Left lung (tissue), 10 donors: ENCODE data around the gene PDF. TPM values are rescaled to one million over a fixed set of nuclear protein-coding genes. Genes with fewer than 3 reads are reported as not detected.

Experiments
- ATAC-seq: fragments of 200-7000 bp; cut with Tn5 transposase; one replicate; pipeline ENCODE4 v1.9.1; 2020; ENCODE audit warnings: moderate library complexity
- DNase-seq, 4 donors: peaks; one replicate each; pipeline ENCODE4 v3.0.0-alpha.2; 2013 to 2020
- H3K27ac ChIP-seq, 2 donors: fragments of 200-600 bp; sonication (generic) in 1 of 2; one replicate each; pipeline versions ENCODE4 v1.5.0 to v1.8.0; 2020 to 2021
- H3K27me3 ChIP-seq, 2 donors: fragments of 200-600 bp; sonication (generic) in 1 of 2; one replicate each; pipeline versions ENCODE4 v1.5.0 to v1.8.0; 2020 to 2021
- H3K36me3 ChIP-seq, 2 donors: fragments of 200-600 bp; sonication (generic) in 1 of 2; one replicate each; pipeline versions ENCODE4 v1.5.0 to v1.8.0; 2020 to 2021
- H3K4me1 ChIP-seq, 2 donors: fragments of 200-600 bp; one replicate each; pipeline ENCODE4 v1.8.0; 2021
- H3K4me3 ChIP-seq, 2 donors: fragments of 200-600 bp; sonication (generic) in 1 of 2; one replicate each; pipeline versions ENCODE4 v1.5.0 to v1.8.0; 2020 to 2021; ENCODE audit warnings: mild to moderate bottlenecking in 1 of 2
- H3K9me3 ChIP-seq, 2 donors: fragments of 200-600 bp; sonication (generic) in 1 of 2; one replicate each; pipeline versions ENCODE4 v1.5.0 to v1.8.0; 2020 to 2021
- CTCF ChIP-seq, 2 donors: fragments of 200-600 bp; sonication (generic) in 1 of 2; IDR thresholded peaks; one replicate each; pipeline versions ENCODE4 v1.5.0 to v1.8.0; 2021; ENCODE audit warnings: antibody characterized with exemption in 2 of 2
- intact Hi-C, 2 donors: fragments of 100-400 bp; cut with DNase I; formaldehyde crosslinking; loops; one replicate each; pipeline versions ENCODE4 v1.11.2 to v1.14.2; 2022
- polyA plus RNA-seq, 6 donors: library from polyadenylated mRNA; unstranded; fragments of 120-200 nt; gene quantifications; one replicate each; pipeline ENCODE4 v1.2.1, GENCODE V29; 2013; ENCODE audit not compliant: insufficient read length in 6 of 6
- total RNA-seq, 2 donors: library from RNA; stranded (reverse); fragmentation: NEBNext Ultra II Directional; extraction: Animal tissue kit (Norgen Biotek cat#: 25700); gene quantifications; one replicate each; pipeline ENCODE4 v1.2.1, GENCODE V29; 2021
- donor health status: DM: no; HTN: yes; CAD: no.
- donor health status: DM: no; HTN: no; CAD: no.

PDF gene
- total and polyA plus RNA-seq, 8 donors: 2.0 to 16.3 (median 5.7) TPM

- Histone ChIP-seq H3K4me3 (no peak overlapping the region), H3K9me3 (no peaks in the 10 kb centered on the region), H3K27me3 (no peaks in the 10 kb centered on the region), H3K27ac (peak overlapping the region in 1 of 2 donors; percentile 10), H3K36me3 (peaks cover 0 to 27% of the 10 kb centered on the region in 2 donors), H3K4me1 (peaks cover 0 to 18% of the 10 kb centered on the region in 2 donors)
- ATAC-seq (peak; percentile 73), DNase-seq (peak in 3 of 4 donors; percentile 64 to 81 (median 67))
- intact Hi-C loops: loop anchor here in 1 of 2 donors (5.0 kb wide), 1 partner anchor 135 kb away; no protein-coding TSS in a partner anchor
- peak; percentile 40 to 59 for TF ChIP-seq CTCF (IDR thresholded peaks at IDR 0.05)
Measured at GRCh38 chr16:69286941-69287713, 43.3 kb downstream of the PDF start.

GRCh38 chr16:69285240-69285639 is 45.1 kb downstream of the PDF start:
- peaks cover 0 to 18% of the 10 kb centered on the region in 2 donors for H3K4me1 ChIP-seq
- no peak for TF ChIP-seq CTCF (IDR thresholded peaks at IDR 0.05)
- H3K9me3 ChIP-seq: no peaks in the 10 kb centered on the region
- DNase-seq (no peak), ATAC-seq (no peak)
- H3K4me3 ChIP-seq: no peak overlapping the region
- no peaks in the 10 kb centered on the region for H3K27me3 ChIP-seq
- intact Hi-C loops: loop anchor here in 1 of 2 donors (5.0 kb wide), 1 partner anchor 133 kb away; no protein-coding TSS in a partner anchor
- H3K27ac ChIP-seq: no peak overlapping the region
- H3K36me3 ChIP-seq: peaks cover 0 to 27% of the 10 kb centered on the region in 2 donors

- intact Hi-C loops: no loop called here
- peaks cover 0 to 27% of the 10 kb centered on the region in 2 donors for H3K36me3 ChIP-seq
- no peak for DNase-seq
Measured at GRCh38 chr16:69283851-69284250, 46.5 kb downstream of the PDF start.

GRCh38 chr16:69277413-69277812 is 53.0 kb downstream of the PDF start:
- intact Hi-C loops: no loop called here
- no peaks in the 10 kb centered on the region for H3K27me3 ChIP-seq
- peaks cover 0 to 14% of the 10 kb centered on the region in 2 donors for H3K4me1 ChIP-seq

More at GRCh38 chr16:69283851-69284250, 46.5 kb downstream of the PDF start:
- no peaks in the 10 kb centered on the region for H3K9me3 ChIP-seq
- H3K4me3 ChIP-seq: no peak overlapping the region
- TF ChIP-seq CTCF (IDR thresholded peaks at IDR 0.05): no peak
- no peak overlapping the region for H3K27ac ChIP-seq
- no peaks in the 10 kb centered on the region for H3K27me3 ChIP-seq
- ATAC-seq: no peak
- H3K4me1 ChIP-seq: peaks cover 0 to 18% of the 10 kb centered on the region in 2 donors

More at GRCh38 chr16:69277413-69277812, 53.0 kb downstream of the PDF start:
- H3K36me3 ChIP-seq: peaks cover 0 to 1% of the 10 kb centered on the region in 2 donors
- no peak overlapping the region for H3K27ac ChIP-seq
- no peak for DNase-seq
- TF ChIP-seq CTCF (IDR thresholded peaks at IDR 0.05): no peak
- no peak for ATAC-seq
- no peaks in the 10 kb centered on the region for H3K9me3 ChIP-seq
- H3K4me3 ChIP-seq: no peak overlapping the region

Other genes starting within 250 kb of the PDF start
- gene HAS3, start 224.9 kb downstream of the PDF start, total RNA-seq: 10 to 100 TPM; 13.3 to 40.2 TPM
- gene HAS3, start 224.9 kb downstream of the PDF start, polyA plus RNA-seq: 100 to 1,000 TPM; 117 to 202 (median 167) TPM
- gene CHTF8, start 198.0 kb downstream of the PDF start, total RNA-seq: 10 to 100 TPM; 93.4 to 94.1 TPM
- gene CHTF8, start 198.0 kb downstream of the PDF start, polyA plus RNA-seq: 100 to 1,000 TPM; 117 to 142 (median 128) TPM
- gene UTP4, start 197.9 kb downstream of the PDF start, total RNA-seq: 10 to 100 TPM; 24.7 to 45.5 TPM
- gene UTP4, start 197.9 kb downstream of the PDF start, polyA plus RNA-seq: 10 to 100 TPM; 44.8 to 51.1 (median 47.1) TPM
- 10 to 100 TPM; 38.4 to 47.3 TPM for gene SNTB2, start 143.4 kb downstream of the PDF start, total RNA-seq
- 10 to 100 TPM; 22.8 to 26.0 (median 23.9) TPM for gene SNTB2, start 143.4 kb downstream of the PDF start, polyA plus RNA-seq
- 10 to 100 TPM; 20.6 to 25.9 TPM for gene VPS4A, start 19.2 kb downstream of the PDF start, total RNA-seq
- gene VPS4A, start 19.2 kb downstream of the PDF start, polyA plus RNA-seq: 10 to 100 TPM; 40.5 to 54.9 (median 48.9) TPM
- gene COG8, start 9.0 kb upstream of the PDF start, total RNA-seq: 10 to 100 TPM; 29.9 to 34.3 TPM
- 10 to 100 TPM; 23.9 to 36.1 (median 32.9) TPM for gene COG8, start 9.0 kb upstream of the PDF start, polyA plus RNA-seq
- 10 to 100 TPM; 17.4 to 25.8 TPM for gene NIP7, start 9.2 kb upstream of the PDF start, total RNA-seq
- gene NIP7, start 9.2 kb upstream of the PDF start, polyA plus RNA-seq: 10 to 100 TPM; 24.7 to 35.5 (median 30.8) TPM
- 1 to 10 TPM; 1.2 to 4.2 TPM for gene TMED6, start 21.2 kb upstream of the PDF start, total RNA-seq
- 1 to 10 TPM; 2.6 to 5.0 (median 3.4) TPM for gene TMED6, start 21.2 kb upstream of the PDF start, polyA plus RNA-seq
- gene TERF2, start 55.4 kb upstream of the PDF start, total RNA-seq: 10 to 100 TPM; 24.1 to 26.5 TPM
- 10 to 100 TPM; 34.6 to 45.3 (median 38.7) TPM for gene TERF2, start 55.4 kb upstream of the PDF start, polyA plus RNA-seq
- 100 to 1,000 TPM; 102 to 117 TPM for gene CYB5B, start 94.0 kb upstream of the PDF start, total RNA-seq
- gene CYB5B, start 94.0 kb upstream of the PDF start, polyA plus RNA-seq: 100 to 1,000 TPM; 101 to 119 (median 107) TPM
- gene NFAT5, start 235.4 kb upstream of the PDF start, total RNA-seq: 10 to 100 TPM; 44.8 to 53.5 TPM
- 10 to 100 TPM; 51.8 to 66.0 (median 59.0) TPM for gene NFAT5, start 235.4 kb upstream of the PDF start, polyA plus RNA-seq